Embryonic facial prominence (tissue), 1 donor: ENCODE results near the gene TBX5.

ENCODE experiments used
- DNase-seq: peaks from one replicate; pipeline ENCODE4 v3.0.0-alpha.2; 2016; ENCODE audit errors: extremely low spot score

TBX5 gene

DNA sequence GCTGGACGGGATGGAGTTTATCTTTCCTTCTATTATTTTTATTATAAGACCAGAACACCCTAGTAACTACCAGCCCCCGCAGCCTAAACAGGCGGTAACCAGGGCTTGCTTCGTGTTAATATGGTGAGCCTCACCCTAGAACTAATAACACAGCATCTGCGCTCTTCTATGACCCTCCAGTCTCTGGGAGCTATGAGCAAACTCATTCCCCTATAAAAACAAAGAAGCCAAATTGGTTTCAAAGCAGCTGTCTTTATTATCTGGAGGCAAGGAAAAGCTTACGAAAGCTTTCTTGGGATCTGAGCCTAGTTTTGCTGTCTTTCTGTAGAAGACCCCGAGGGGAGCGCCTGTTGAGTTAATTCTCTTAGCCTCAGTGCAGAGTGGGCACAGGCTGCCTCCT is 85.0 kb downstream of the TBX5 start:
- no peak for DNase-seq

DNA sequence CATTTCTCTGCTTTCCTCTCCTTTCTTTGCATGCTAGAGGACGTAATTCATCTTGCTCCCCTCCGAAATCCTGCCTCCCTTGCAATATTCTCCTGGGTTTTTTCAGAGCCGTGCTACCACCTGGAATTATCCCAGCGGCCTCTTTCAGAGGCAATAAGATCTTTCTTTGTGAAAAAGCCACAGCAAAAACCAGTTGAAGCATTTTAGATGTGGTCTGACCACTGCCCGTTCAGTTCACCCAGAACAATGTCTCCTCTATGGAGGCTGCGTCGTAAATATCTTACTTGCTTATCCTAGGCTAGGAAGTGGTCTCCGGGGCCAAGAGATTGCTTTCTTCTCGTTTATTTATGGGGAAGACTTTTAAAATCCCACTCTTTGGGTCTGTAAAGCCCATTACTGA is 85.8 kb downstream of the TBX5 start:
- DNase-seq = no peak

DNA sequence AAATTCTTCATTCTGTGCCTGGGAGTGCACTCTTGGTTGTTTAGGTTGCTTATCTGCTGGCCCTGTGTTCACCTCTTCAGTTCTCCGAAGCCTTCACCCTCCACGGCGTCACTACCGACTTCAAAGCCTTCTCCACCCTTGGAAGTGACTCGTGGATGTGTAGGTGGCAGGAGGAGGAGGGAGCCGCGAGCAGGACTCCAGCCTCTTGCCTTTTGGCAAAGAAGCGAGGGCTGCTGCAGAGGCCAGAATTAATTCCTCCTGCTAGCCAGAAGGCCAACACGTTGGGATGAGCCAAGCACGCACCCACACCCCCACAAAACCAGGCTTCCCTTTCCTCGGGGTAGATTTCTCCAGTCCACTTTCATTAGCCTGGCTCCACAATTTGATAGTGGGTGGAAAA is 86.5 kb downstream of the TBX5 start:
- DNase-seq = no peak

DNA sequence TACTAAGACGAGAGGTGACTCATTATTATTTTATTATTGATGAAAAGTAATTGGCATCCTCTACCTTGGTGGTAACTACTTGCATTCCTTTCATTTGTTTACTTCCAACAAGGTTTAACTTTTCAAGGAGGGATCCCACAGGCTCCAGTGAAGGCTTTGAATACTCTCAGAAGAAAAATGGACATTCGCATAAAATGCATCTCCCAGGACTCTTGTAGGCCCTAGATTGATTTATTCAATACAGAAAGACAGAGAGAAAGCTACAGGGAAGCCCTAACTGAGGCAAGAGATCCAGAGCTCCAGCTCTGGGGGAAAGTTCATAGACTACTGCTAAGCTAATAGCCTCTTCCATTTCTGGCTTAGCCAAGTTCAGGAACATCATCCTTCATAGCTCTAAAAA is 87.0 kb downstream of the TBX5 start:
- no peak for DNase-seq

DNA sequence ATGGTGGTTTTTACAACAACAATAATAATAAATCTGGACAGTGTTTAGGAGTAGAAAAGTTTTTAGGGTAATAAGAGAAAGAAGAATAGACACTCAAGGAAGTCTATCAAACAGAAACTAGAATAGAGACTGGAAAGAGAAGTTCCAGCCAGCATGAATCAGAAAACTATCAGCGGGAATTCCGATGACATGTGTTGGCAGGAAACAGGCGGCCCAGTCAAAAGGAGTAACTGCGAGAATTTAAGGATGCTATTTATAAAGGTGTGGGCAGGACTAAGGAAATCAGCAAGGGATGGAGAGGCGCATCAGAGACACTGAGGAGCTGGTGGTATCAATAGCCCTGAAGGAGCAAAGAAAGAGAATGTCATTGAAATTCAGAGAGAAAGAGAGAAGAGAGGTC is 89.9 kb downstream of the TBX5 start:
- DNase-seq = no peak

DNA sequence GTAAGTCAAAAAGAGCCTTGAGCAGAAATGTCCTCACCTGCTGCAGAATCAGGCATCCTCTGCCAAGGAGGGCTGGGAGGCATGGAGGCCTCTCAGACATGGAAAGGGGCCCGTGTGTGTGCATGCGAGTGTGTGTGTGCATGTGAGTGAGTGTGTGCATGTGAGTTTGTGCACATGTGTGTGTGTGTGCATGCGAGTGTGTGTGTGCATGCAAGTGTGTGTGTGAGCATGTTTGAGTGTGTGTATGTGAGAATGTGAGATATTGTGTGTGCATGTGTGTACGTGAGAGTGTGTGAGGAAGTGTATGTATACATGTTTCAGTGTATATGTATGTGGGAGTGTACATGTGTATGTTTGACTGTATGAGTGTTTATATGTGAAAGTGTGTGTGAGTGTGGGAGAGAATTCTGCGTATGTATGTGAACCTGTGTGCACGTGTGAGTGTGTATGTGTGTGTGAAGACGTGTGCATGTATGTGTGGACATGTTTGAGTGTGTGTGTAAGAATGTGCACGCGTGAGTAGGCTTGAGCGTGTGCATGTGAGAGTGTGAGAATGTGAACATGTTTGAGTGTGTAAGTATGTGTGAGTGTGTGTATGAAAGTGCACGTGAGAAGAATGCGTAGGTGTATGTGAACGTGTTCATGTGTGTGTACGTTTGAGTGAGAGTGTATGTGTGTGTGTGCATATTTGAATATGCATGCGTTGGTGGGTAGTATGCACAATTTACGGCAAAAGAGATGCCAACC is 90.8 kb downstream of the TBX5 start:
- no peak for DNase-seq

DNA sequence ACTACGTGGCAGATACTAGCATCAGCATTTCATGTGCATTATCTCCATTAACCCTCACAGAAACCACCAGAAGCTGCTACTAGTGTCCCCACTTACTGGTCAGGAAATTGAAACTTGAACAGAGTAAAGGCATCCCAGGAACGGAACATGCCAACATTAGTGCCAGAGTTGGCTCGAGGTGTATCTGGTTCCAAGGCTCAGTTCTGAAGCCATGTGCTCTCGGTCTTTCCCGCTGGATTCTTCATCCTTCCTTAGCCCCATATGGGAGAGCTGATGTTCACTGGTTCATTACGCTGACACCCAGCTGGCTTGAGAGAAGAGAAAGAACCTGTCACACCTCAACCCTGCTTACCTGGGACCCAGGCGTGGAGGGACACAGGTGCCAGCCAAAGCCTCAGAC is 91.5 kb downstream of the TBX5 start:
- DNase-seq = no peak

DNA sequence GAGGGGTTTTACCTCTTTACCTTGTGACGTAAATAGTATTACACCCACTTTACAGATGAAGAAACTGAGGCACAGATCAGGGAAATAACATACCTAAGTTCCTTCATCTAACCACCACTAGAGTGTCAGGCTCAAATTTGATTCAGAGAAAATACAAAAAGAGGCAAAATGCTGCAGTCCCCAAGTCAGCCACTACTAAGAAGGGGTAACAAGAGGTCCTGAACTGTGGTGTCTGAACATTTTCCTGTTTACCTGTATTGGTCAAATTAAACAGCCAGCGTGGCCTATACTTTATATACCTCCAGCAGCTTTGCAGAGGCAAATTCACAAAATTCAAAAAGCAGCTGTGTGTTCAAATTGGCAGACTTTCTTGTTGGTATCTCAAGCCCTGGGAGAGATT is 92.0 kb downstream of the TBX5 start:
- no peak for DNase-seq

DNA sequence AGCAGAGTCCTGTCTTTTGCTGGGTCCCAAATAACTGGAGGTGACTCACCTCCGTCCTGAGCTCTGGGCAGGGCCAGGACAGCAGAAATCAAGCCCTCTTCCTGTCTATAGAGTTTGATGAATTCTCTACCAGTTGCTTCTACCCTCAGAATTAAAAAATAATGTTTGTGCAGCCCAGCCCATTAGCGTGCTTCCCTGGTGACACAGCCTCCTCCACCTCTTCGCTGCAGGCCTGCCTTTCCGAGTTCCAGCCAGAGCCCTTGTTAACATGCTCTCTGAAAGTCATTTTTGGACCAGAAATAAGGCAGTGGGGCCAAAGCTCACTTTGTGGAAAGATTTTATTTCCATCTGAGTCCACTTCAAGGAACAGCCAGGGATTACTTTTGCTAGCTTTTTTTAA is 94.0 kb downstream of the TBX5 start:
- no peak for DNase-seq

DNA sequence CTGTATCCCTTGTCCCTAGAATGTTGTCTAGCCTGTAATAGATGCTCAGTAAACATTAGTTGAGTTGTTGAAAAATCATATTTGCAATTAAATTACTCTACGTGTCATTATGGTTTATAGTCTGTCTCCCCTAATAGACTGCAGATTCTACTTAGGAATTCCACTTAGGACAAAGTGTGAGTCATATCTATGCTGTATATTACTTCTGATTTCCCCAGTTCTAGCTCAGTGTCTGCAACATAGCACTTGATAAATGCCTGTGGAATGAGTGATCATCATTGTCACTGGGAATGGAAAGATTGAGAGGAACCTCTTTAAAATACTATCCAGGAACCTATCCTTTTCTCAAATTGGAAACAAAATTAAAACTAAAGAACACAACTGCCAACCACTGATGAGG is 99.3 kb downstream of the TBX5 start:
- DNase-seq = no peak

DNA sequence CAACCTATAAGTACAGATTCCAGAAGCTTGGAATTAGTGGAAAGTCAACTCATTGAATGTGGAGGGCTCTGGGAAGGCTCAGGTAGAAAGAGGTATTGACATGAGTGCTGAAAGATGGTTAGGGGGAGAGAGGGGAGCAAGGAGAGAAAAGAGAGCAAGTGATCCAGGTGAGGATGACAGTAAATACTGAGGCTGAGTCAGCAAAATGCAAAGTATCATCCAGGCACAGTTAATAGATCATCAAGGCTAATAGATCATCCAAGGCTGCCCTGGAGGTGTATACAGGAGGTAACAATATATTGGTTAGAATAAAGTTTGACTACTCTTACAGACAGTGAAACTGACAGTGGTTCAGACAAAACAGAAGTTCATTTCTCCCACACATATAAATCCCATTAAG is 100.5 kb downstream of the TBX5 start:
- no peak for DNase-seq
